Measurements from ENCODE around the gene COL5A1.
A peak's percentile ranks its signal among the peaks of the same experiment; 100 is the strongest.

The COL5A1 gene

DNA sequence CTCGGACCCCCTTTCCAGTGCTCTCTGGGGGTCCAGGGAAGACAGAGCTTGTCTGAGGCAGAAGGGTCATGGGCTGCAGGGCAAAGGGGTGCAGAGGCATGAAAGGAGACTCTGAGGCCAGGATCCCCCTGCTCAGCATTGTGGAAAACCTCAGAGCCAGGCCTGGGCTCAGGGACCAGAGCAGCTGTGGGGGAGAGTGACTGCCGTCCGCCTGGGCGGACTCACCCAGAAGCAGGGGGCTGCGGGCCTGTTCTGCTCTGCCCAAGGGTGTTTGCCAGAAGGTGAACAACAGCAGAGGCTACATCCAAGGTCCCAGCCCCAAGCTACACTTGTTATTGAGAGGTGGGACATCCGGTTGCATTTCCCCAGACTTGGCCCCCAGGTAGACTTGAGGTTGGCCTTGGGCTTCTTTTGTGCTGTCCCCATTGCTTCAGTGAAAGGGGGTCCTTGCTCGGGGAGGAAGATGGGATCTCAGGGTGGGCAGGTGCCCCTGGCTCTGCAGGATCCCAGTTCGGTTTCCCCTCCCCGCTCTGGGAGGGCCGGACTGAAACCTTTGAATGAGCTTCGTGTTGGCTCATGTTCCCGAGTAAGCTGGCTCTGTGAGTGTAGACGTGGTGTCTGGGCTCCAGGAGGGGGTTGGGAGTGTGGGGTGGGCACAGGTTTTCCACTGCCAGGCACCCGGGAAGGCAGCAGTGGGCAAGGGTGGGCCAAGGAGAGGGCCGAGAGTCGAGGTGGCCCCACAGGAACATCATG is 92.1 kb downstream of the COL5A1 start:
- DNase-seq (ENCODE audit: low read depth, low spot score) = no peak
- Histone ChIP-seq H3K27ac (ENCODE audit: low read length) (no peak overlapping the region), H3K27me3 (ENCODE audit: control insufficient read depth, insufficient read depth, low read length) (no peaks in the 10 kb centered on the region), H3K9me3 (ENCODE audit: control insufficient read depth, insufficient read depth, low read length) (no peaks in the 10 kb centered on the region), H3K36me3 (ENCODE audit: control insufficient read depth, insufficient read depth, low read length) (no peaks in the 10 kb centered on the region; the same call in 1 of the 2 replicates), H3K4me1 (ENCODE audit: control insufficient read depth, insufficient read depth, low read length) (no peaks in the 10 kb centered on the region), H3K4me3 (ENCODE audit: low read length) (no peak overlapping the region)
- WGBS (ENCODE audit: insufficient coverage, insufficient read length) = no CpG with 5 or more reads among the region's 16 CpGs

DNA sequence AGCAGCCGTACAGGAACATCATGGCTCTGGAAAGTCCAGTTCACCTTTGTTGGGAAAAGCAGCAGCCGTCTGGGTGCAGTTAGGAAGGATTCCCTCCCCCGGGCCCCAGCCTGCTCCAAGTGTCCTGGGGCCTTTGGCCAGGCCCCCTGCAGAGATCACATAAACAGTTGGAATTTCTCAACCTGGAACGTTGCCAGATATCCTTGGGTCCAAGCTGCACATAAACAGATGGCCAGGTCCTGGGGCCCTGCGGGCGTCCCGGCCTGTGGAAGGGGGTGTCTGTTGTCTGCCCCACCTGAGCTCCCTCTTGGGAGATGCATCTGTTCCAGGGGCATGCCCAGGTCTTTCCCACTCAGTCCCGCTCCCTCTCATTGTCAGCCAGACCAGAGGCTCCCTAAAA is 92.7 kb downstream of the COL5A1 start:
- Histone ChIP-seq H3K9me3 (ENCODE audit: control insufficient read depth, insufficient read depth, low read length) (no peaks in the 10 kb centered on the region), H3K4me1 (ENCODE audit: control insufficient read depth, insufficient read depth, low read length) (peaks cover 1% of the 10 kb centered on the region; the same call in 1 of the 2 replicates), H3K27ac (ENCODE audit: low read length) (no peak overlapping the region), H3K27me3 (ENCODE audit: control insufficient read depth, insufficient read depth, low read length) (no peaks in the 10 kb centered on the region), H3K36me3 (ENCODE audit: control insufficient read depth, insufficient read depth, low read length) (no peaks in the 10 kb centered on the region; the same call in 1 of the 2 replicates), H3K4me3 (ENCODE audit: low read length) (no peak overlapping the region)
- no peak for DNase-seq (ENCODE audit: low read depth, low spot score)
- no CpG with 5 or more reads among the region's 8 CpGs for WGBS (ENCODE audit: insufficient coverage, insufficient read length)

DNA sequence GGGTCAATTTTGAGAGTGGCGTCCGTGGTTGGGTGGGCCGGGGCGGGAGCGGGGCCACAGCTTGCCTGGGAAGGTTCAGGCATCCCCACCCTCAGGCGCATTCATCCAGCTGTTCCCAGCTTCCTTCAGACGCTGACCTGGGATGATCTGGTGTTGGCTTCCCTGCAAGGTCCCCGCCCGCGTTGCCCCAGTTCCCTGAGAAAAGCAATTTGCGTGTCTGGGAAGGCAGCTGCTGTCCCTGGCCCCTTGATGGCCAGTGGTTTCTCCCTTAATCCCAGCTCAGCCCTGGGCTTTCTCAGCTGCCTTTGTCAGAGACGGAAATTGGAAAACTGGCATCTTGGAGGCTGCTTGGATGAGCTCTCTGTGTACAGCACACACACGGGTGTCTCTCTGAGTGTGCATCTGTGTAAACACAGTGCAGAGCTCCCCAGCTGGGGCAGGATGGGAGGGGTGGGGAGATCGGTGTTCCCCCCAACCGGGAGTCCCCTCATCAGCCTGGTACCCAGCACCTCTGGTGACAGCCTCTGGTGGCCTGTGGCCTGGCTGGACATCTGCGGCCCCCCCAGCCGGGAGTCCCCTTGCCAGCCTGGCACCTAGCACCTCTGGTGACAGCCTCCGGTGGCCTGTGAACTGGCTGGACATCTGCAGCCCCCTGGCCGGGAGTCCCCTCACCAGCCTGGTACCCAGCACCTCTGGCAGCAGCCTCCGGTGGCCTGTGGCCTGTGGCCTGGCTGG is 94.0 kb downstream of the COL5A1 start:
- no CpG with 5 or more reads among the region's 20 CpGs for WGBS (ENCODE audit: insufficient coverage, insufficient read length)
- DNase-seq (ENCODE audit: low read depth, low spot score) = no peak
- no peak overlapping the region for H3K4me3 ChIP-seq (ENCODE audit: low read length)
- H3K27ac ChIP-seq (ENCODE audit: low read length) = no peak overlapping the region
- no peaks in the 10 kb centered on the region; the same call in 1 of the 2 replicates for H3K36me3 ChIP-seq (ENCODE audit: control insufficient read depth, insufficient read depth, low read length)
- H3K27me3 ChIP-seq (ENCODE audit: control insufficient read depth, insufficient read depth, low read length) = no peaks in the 10 kb centered on the region
- peaks cover 1% of the 10 kb centered on the region; the same call in 1 of the 2 replicates for H3K4me1 ChIP-seq (ENCODE audit: control insufficient read depth, insufficient read depth, low read length)
- no peaks in the 10 kb centered on the region for H3K9me3 ChIP-seq (ENCODE audit: control insufficient read depth, insufficient read depth, low read length)

DNA sequence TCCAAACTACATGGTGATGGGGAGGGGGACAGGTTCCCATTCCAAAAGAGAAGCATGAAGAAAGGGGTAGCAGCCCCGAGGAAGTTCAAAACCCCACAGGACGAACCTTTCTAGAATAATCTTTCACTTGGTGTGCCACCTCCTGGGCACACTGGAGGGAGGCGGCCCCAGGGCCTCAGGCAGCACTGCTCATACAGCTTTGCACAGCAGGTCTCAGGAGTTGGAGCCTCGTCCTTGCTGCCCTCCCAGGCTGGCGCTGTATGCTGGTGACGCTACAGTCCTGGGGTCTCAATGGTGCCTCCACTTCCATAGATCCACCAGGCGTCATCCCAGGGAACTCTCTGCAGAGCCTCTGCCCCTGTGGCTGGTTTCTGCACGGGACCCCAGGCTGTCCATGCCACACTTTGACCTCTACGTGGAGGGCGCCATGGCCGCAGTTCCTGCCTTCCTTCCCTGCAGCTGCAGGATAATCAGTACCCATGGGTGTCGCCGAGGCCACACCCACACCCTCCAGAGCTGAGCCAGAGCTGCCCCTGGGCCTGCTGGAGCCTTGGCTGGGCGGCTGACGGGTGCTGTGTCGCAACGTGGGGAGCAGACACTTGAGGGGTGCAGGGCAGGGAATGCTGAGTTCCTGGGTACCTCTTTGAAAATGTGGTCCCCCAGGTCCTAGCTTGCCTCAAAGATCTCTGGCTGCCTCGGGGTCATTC is 95.3 kb downstream of the COL5A1 start:
- no peaks in the 10 kb centered on the region for H3K9me3 ChIP-seq (ENCODE audit: control insufficient read depth, insufficient read depth, low read length)
- H3K4me3 ChIP-seq (ENCODE audit: low read length) = no peak overlapping the region
- no peaks in the 10 kb centered on the region for H3K36me3 ChIP-seq (ENCODE audit: control insufficient read depth, insufficient read depth, low read length)
- peaks cover 1% of the 10 kb centered on the region; the same call in 1 of the 2 replicates for H3K4me1 ChIP-seq (ENCODE audit: control insufficient read depth, insufficient read depth, low read length)
- no CpG with 5 or more reads among the region's 18 CpGs for WGBS (ENCODE audit: insufficient coverage, insufficient read length)
- H3K27ac ChIP-seq (ENCODE audit: low read length) = no peak overlapping the region
- no peaks in the 10 kb centered on the region for H3K27me3 ChIP-seq (ENCODE audit: control insufficient read depth, insufficient read depth, low read length)
- DNase-seq (ENCODE audit: low read depth, low spot score) = no peak

DNA sequence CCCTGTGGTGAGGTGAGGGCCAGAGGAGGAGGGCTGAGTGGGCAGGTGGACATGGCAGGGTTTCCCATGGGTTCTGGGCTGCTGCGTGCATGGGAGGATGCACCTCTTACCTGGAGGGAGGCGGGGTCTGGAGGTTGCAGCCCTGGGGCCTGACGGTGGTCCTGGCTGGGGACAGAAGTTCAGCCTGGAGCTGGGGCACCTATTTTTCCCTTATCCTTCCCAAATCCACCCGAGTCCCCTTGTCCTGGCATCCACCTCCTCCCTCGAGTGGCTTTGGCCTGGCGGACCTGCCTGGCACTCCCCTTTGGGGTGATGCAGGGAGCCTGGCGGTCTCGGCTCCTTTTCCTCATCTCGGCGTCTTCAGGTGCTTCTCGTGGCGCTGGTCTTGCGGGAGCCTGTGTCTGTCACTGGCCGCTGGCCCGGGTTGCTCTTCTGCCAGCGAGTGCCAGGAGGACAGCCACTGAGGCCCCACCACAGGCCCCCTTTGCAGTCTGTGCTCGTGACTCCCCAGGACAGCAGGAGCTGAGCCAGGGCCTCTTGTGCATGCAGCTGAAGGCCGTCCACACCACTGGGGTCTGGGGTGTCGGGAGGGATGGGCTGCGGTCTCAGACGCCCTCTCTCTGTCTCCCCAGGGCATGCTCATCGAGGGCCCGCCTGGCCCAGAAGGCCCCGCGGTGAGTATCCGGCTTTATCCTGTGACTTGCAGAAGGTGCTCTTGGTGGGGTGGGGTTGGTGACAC is 96.4 kb downstream of the COL5A1 start:
- no peak overlapping the region for H3K27ac ChIP-seq (ENCODE audit: low read length)
- no CpG with 5 or more reads among the region's 26 CpGs for WGBS (ENCODE audit: insufficient coverage, insufficient read length)
- no peaks in the 10 kb centered on the region for H3K36me3 ChIP-seq (ENCODE audit: control insufficient read depth, insufficient read depth, low read length)
- DNase-seq (ENCODE audit: low read depth, low spot score) = no peak
- no peak overlapping the region for H3K4me3 ChIP-seq (ENCODE audit: low read length)
- no peaks in the 10 kb centered on the region for H3K27me3 ChIP-seq (ENCODE audit: control insufficient read depth, insufficient read depth, low read length)
- no peaks in the 10 kb centered on the region for H3K9me3 ChIP-seq (ENCODE audit: control insufficient read depth, insufficient read depth, low read length)
- peaks cover 1% of the 10 kb centered on the region; the same call in 1 of the 2 replicates for H3K4me1 ChIP-seq (ENCODE audit: control insufficient read depth, insufficient read depth, low read length)

DNA sequence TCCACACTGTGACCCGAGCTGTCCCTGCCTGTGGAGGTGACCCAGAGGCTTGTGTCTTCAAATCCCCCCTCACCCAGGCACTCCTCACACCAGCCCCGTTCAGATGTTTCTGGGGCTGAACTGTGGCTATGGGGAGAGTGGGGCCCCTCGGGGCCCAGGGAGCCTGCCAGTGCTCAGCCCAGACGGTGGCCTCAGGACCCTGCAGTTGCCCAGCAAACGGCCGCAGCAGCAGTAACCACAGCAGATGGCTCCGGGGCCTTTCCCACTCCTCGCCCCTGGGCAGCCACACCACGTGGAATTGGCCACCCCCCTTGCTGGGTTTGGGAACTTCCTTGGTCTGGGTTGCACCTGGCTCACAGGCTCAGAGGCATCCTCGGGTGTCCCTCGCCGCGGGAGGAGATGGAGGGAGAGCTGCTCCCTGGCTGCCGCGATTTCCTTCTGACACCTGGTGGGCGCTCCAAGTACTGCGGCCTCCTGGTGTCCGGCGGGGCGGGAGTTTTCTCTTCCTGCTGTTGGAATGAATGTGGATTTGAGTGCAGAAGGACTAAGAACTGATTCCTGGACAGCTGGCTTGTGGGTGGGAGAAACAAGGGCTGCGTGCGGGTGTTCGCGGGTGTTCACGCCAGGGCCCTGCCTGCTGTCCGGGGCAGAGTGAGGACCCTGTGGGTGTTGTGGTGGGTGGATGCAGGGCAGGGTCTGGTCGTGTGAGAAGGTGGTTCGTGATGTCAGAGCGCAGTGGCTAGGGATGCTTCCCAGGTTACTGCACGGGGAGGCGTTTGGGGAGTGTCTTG is 97.5 kb downstream of the COL5A1 start:
- no peak overlapping the region for H3K4me3 ChIP-seq (ENCODE audit: low read length)
- H3K9me3 ChIP-seq (ENCODE audit: control insufficient read depth, insufficient read depth, low read length) = no peaks in the 10 kb centered on the region
- H3K4me1 ChIP-seq (ENCODE audit: control insufficient read depth, insufficient read depth, low read length) = peaks cover 1% of the 10 kb centered on the region; the same call in 1 of the 2 replicates
- no peak overlapping the region for H3K27ac ChIP-seq (ENCODE audit: low read length)
- peak; percentile 18 for DNase-seq (ENCODE audit: low read depth, low spot score)
- H3K27me3 ChIP-seq (ENCODE audit: control insufficient read depth, insufficient read depth, low read length) = no peaks in the 10 kb centered on the region
- H3K36me3 ChIP-seq (ENCODE audit: control insufficient read depth, insufficient read depth, low read length) = no peaks in the 10 kb centered on the region
- no CpG with 5 or more reads among the region's 31 CpGs for WGBS (ENCODE audit: insufficient coverage, insufficient read length)

DNA sequence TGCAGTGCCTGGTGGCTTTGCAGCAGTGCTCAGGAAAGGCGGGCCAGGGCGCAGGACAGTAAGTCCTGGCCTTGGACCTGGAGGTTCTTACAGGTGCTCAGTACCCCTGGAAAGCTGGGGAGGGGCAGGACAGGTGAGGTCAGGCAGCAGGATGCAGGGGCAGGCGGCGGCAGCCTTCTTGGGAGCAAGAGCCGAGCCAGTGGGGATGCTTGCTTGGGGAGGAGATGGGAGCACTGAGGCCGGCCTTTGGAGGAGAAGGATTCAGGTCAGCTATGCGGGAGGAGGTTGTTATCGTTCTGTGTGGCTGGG is 98.0 kb downstream of the COL5A1 start:
- H3K9me3 ChIP-seq (ENCODE audit: control insufficient read depth, insufficient read depth, low read length) = no peaks in the 10 kb centered on the region
- WGBS (ENCODE audit: insufficient coverage, insufficient read length) = no CpG with 5 or more reads among the region's 8 CpGs

DNA sequence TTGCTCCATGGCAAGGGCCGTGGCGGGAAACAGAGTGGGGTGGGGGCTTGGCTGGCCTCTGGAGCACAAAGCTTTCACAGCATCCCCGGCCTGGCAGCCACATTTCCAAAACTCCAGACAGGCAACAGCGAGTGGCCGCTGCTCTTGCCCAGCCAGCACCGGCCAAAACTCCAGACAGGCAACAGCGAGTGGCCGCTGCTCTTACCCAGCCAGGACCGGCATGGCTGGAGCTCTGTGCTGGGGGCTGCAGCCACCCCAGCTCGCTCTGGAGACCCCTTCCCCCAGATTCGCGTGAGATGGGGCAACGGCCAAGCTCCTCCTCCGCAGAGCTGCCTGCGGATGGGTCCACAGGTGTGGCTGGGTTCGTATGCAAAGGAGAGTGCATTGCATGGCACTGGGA is 98.5 kb downstream of the COL5A1 start:
- Histone ChIP-seq H3K36me3 (ENCODE audit: control insufficient read depth, insufficient read depth, low read length) (no peaks in the 10 kb centered on the region), H3K4me3 (ENCODE audit: low read length) (no peak overlapping the region), H3K4me1 (ENCODE audit: control insufficient read depth, insufficient read depth, low read length) (peaks cover 1% of the 10 kb centered on the region; the same call in 1 of the 2 replicates), H3K9me3 (ENCODE audit: control insufficient read depth, insufficient read depth, low read length) (no peaks in the 10 kb centered on the region), H3K27ac (ENCODE audit: low read length) (no peak overlapping the region), H3K27me3 (ENCODE audit: control insufficient read depth, insufficient read depth, low read length) (no peaks in the 10 kb centered on the region)
- no CpG with 5 or more reads among the region's 16 CpGs for WGBS (ENCODE audit: insufficient coverage, insufficient read length)
- no peak for DNase-seq (ENCODE audit: low read depth, low spot score)

More for the DNA sequence above, 98.0 kb downstream of the COL5A1 start:
- no peaks in the 10 kb centered on the region for H3K27me3 ChIP-seq (ENCODE audit: control insufficient read depth, insufficient read depth, low read length)
- no peak overlapping the region for H3K4me3 ChIP-seq (ENCODE audit: low read length)
- DNase-seq (ENCODE audit: low read depth, low spot score) = no peak
- H3K27ac ChIP-seq (ENCODE audit: low read length) = no peak overlapping the region
- H3K36me3 ChIP-seq (ENCODE audit: control insufficient read depth, insufficient read depth, low read length) = no peaks in the 10 kb centered on the region
- H3K4me1 ChIP-seq (ENCODE audit: control insufficient read depth, insufficient read depth, low read length) = peaks cover 1% of the 10 kb centered on the region; the same call in 1 of the 2 replicates

DNA sequence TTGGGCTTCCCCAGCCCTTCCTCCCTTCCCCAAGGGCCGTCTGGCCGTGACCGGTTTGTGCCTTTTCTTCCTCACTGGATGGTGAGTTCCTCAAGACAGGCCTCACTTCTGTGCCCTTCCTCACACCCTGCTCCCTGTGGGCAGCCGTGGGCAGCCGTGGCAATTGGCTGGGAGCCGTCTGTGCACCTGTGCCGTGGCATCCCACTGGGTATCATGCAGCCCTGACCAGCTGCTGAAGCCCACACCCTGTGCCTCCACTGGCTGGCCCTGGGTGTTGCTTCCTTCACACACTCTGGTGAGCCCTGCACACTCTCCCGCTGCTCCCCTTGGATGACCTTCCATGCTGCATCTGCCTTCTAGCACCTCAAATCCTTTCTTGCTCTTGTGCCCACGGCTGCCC is 100.2 kb downstream of the COL5A1 start:
- no peaks in the 10 kb centered on the region for H3K36me3 ChIP-seq (ENCODE audit: control insufficient read depth, insufficient read depth, low read length)
- H3K27me3 ChIP-seq (ENCODE audit: control insufficient read depth, insufficient read depth, low read length) = no peaks in the 10 kb centered on the region
- peaks cover 1% of the 10 kb centered on the region; the same call in 1 of the 2 replicates for H3K4me1 ChIP-seq (ENCODE audit: control insufficient read depth, insufficient read depth, low read length)
- whole genome bisulfite sequencing (ENCODE audit: insufficient coverage, insufficient read length) = no CpG with 5 or more reads among the region's 9 CpGs
- H3K9me3 ChIP-seq (ENCODE audit: control insufficient read depth, insufficient read depth, low read length) = no peaks in the 10 kb centered on the region
- no peak overlapping the region for H3K27ac ChIP-seq (ENCODE audit: low read length)
- no peak overlapping the region for H3K4me3 ChIP-seq (ENCODE audit: low read length)
- DNase-seq (ENCODE audit: low read depth, low spot score) = no peak

Data from iPS DF 6.9 (cell line).